H1 (cell line): Measurements from ENCODE around the gene ST8SIA5. TPM values are rescaled to one million over a fixed set of nuclear protein-coding genes. Genes with fewer than 3 reads are reported as not detected.

Experiments used
- CHD7 ChIP-seq: fragments of 300-600 bp; sonication (generic); IDR thresholded peaks from 2 replicates; pipeline ENCODE4 v1.7.1; 2012; ENCODE audit warnings: low read length, moderate library complexity, mild to moderate bottlenecking, inconsistent platforms; ENCODE audit not compliant: insufficient replicate concordance
- polyA plus RNA-seq, 7 experiments: library from polyadenylated mRNA; depleted of rRNA in 3 of 7; stranded (reverse) in 5 of 7; unstranded in 2 of 7; fragments of >200 nt in 5 of 7; fragments of 200-250 nt in 2 of 7; gene quantifications; 1 replicate in 5 of 7; 2 replicates in 1 of 7; 4 replicates in 1 of 7; pipeline versions ENCODE4 v1.2.1 to v1.2.3, GENCODE V29; 2011 to 2013; ENCODE audit warnings: missing spikeins in 2 of 7, mixed read lengths in 2 of 7
- total RNA-seq: library from RNA; stranded (reverse); fragmentation: NEBNext Ultra II Directional; extraction: Animal tissue kit (Norgen Biotek cat#: 25700); gene quantifications from 2 replicates; pipeline ENCODE4 v1.2.1, GENCODE V29; 2021

Gene ST8SIA5
- total and polyA plus RNA-seq, 2 of the 8 experiments (the other 6 are each of a cell fraction or from before 2014, with no cell fraction given) = 2.4 to 6.3 TPM

GRCh38 chr18:46680784-46681695 is 75.8 kb downstream of the ST8SIA5 start (continued):
- no peak for TF ChIP-seq CHD7
